Measurements from ENCODE around the gene PDE1A.

DNA sequence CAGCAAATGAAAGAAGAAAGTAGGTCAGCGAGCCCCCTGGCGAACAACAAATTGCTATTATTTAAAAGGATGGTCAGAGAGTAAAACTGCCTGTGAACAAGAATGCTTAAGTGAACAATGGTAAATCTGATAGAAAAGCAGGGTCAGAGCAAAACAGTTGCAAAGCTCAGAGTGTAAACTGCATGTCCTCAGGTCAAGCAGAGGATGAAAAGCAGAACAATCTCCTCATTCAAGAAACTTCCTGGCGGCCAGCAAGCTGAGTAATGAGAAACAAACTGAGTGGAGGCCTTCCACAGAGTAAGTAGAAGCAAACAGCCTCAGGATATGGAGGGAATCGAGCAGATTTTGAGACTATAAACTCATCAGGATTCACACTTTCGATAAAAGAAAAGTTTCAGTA, 323.3 kb downstream of the PDE1A start:
- TF ChIP-seq POLR2AphosphoS5 (IDR thresholded peaks at IDR 0.05; ENCODE audit: low read depth, low read length) (no peak), TAF1 (IDR thresholded peaks at IDR 0.05; ENCODE audit: borderline replicate concordance, insufficient read depth, low read length) (no peak)
